Measurements from ENCODE around the gene LTBP3.
"Not testable (repeated sequence)": the region's sequence is repeated elsewhere in the genome, so short reads cannot be mapped to it uniquely, and the experiment has no call there.

The LTBP3 gene

DNA sequence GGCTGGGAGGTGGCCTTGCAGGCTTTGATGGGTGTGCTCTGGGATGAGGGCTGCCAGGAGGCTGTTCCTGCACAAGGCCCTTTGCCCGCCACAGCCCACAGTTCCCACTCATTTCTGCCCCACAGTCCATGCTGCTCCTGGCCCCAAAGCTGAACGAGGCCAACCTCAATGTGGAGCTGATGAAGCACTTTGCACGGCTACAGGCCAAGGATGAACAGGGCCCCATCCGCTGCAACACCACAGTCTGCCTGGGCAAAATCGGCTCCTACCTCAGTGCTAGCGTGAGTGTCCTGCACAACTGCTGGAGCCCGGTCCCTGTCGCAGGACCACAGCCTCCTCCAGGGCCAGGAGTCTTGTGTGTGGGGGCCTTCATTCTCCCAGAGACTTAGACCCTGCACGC lies 23.1 kb downstream of the LTBP3 start:
- no peak for DNase-seq

DNA sequence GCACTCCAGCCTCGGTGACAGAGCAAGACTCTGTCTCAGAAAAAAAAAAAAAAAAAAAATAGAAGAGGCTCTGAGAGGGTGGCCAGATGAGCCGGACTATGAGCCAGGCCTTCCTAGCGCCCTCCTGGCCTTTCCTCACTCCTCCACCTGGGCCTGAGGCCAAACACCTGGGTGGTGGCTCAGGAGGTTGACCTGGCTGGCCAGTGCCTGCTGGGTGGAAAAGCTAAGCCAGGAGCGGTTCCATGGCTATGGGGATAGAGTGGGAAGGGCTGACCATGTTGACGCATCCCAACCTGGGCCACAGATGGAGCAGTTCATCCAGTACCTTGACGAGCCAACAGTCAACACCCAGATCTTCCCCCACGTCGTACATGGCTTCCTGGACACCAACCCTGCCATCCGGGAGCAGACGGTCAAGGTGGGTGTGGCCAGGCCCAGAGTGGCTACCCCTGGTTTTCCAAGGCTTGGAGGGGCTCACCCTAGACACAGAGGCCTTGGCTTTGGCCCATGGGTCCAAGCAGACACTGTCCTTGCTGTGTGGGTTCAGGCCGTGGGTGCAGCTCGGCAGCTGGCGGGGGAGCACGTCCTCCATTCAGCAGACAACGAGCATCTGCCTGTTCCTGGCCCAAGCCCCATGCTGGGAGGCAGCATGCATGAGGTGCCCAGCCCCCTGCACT lies 25.6 kb downstream of the LTBP3 start:
- DNase-seq, result no peak

DNA sequence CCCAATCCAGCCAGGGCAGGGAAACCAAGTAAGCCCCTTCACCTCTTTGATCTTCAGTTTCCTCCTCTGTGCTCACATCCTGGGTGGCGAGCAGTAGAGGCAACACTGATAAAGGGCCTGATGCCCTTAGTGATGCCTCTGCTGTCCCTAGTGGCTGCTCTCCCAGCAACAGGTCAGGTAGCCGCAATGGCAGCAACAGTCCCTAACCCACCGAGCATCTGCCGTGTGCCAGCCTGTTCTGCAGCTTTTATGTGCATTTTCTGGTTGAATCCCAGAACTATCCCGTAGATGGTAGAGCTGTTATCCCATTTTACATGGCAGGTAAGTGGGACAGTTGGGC lies 28.0 kb downstream of the LTBP3 start:
- DNase-seq, result peak in 1 of 2 donors; percentile 50

DNA sequence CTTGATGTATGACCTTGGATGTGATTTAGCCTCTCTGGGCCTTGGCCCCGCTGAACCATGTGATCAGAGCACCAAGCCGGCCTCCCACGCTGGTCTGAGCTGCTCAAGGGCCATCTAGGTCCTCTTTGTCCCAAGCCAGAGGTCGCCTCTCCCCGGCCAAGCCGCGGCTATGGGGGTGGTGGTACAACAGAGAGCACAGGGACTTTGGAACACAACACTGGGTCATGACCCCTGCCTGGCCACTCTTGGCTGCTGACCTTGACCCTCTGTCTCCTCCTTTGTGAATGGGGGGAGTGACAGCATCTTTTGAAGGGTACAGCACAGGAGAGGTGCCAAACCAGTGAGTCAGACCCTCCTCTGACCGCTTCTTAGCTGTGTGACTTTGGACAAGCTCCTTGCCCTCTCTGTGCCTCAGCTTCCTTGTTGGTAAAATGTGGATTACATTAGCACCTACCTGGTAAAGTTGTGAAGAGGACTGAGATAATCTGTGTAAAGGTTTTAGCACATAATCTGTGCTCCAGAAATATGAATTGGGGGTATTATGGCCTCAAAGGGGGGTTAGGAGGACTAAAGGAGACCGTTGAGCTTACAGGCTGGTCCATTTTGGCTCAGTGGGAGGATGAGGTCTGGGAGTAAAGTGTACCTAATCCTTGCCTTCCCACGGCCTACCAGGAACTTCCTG lies 28.5 kb downstream of the LTBP3 start:
- DNase-seq, result no peak

DNA sequence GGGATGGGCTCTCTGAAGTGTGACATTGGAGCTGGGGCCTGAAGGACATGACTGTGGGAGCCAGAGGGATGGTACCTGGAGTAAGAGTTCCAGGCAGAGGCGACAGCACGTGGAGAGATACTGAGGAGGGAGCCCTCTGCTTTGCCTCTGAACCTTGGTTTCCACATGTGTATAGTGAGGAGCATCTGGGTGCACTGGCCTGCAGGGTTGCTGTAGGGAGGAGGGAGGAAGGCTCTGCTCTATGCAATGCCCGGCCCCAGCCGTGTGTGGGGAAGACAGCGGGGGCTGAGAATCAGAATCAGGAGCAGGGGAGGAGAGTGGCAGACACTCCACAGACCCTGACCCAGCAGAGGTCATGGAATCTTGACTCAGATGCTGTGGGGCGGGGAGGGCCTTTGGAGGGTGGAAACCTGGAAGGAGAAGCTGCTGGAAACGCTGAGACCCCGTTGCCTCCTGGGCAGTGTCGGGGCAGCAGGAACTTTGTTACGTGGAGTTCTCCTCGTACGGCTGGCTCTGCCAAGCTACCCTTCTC lies 29.3 kb downstream of the LTBP3 start:
- DNase-seq, result no peak

DNA sequence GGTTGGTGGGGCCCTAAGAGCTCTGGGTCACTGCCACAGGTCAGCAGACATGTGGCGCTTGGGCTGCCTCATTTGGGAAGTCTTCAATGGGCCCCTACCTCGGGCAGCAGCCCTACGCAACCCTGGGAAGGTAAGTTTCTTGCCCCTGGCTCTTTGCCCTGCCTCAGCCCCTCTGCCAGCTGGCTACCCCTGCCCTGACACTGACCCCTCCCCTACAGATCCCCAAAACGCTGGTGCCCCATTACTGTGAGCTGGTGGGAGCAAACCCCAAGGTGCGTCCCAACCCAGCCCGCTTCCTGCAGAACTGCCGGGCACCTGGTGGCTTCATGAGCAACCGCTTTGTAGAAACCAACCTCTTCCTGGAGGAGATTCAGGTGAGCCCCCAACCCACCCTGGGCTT lies 31.4 kb downstream of the LTBP3 start:
- DNase-seq, result no peak

DNA sequence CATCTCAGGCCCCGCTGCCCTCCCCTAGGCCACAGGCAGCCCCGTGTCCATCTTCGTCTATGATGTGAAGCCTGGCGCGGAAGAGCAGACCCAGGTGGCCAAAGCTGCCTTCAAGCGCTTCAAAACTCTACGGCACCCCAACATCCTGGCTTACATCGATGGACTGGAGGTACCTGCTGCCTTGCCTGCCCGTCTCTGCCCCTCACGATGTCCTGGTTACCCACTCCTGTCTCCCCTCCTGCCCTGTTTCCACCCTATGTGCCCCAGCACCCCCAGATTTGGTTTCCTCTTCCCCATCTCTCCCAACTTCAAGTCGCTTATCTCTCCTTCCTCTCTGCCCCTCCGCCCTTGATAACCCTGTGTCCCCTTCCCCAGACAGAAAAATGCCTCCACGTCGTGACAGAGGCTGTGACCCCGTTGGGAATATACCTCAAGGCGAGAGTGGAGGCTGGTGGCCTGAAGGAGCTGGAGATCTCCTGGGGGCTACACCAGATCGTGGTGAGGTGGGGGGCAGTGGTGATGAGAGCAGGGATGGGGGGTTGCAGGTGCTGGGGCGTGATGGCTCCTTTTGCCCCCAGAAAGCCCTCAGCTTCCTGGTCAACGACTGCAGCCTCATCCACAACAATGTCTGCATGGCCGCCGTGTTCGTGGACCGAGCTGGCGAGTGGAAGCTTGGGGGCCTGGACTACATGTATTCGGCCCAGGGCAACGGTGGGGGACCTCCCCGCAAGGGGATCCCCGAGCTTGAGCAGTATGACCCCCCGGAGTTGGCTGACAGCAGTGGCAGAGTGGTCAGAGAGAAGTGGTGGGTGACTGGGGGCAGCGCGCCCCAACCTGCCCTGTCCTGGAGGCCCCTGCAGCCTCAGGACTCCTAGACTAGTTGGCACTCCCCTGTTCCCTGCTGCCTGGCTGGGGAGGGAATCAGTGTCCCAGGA lies 32.3 kb downstream of the LTBP3 start:
- no peak for DNase-seq

DNA sequence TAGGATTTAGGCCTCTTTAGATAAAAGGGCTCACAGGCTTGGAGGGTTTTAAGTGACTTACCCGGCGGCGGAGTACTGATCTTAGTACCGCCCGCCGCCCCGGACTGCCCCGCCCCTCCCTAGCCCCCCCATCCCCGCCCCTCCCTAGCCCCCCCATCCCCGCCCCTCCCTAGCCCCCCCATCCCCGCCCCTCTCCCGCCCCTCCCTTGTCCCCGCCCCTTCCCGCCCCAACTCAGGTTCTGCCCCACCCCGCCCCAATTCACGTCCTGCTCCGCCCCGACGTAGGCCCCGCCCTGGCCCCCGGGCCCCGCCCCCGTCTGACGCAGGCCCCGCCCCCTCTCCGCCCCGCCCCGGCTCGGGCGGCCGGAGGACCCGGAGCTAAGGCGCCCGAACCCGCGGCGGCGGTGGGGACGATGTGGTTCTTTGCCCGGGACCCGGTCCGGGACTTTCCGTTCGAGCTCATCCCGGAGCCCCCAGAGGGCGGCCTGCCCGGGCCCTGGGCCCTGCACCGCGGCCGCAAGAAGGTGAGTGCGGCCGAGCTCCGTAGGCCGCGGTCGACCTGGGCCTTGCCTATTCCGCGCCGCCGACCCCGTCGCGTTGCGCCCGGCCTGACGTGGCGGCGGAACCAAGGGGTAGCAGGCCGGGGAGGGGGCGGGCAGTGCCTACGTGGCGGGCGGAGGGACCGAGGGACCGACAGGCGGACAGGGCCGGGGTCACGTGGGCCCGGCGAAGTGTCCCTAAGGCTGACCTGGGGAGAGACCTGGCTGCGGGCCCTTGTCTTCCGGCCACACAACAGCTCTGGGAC lies 33.2 kb downstream of the LTBP3 start, which contains the start of gene SCYL1:
Gene SCYL1, plus strand, starts transcription at position 343 of the 805 bp plus-strand sequence. Its CDS starts 71 bp downstream, at position 414.
- peak; percentile 78 to 89 for DNase-seq

DNA sequence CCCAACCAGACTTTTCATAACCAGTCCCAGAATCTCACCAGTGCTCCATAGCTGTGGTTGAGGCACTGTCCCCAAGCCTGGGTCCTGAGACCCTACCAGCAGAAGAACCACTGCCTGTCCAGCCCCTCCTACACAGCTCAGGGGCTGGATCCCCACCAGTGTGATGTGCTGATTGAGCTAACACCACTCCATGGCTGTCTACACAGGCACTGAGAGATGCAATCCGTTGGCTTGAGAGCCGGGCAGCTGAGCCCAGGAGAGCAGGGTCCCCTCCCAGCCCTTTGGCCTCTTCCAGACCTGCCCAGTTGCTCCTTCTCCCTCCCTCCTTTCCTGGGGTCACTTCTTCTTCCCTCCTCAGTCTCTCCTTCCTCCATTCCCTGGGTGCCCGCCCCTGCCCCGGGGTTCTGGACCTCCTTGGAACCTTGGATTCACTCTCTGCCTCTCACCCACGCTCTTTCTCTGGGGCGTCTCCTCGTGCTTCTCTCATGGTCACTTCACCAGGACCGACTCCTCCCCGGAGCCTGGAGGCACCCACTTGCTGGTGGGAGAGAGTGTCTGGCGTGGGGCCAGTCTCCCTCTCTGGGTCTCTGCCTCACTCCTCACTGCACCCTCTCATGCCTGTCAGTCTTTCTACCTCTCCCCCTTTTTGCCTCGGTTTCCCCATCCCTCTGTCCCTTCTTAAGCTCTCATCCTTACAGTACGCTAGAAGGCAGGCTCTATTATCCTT lies 34.0 kb downstream of the LTBP3 start:
- DNase-seq, result no peak

DNA sequence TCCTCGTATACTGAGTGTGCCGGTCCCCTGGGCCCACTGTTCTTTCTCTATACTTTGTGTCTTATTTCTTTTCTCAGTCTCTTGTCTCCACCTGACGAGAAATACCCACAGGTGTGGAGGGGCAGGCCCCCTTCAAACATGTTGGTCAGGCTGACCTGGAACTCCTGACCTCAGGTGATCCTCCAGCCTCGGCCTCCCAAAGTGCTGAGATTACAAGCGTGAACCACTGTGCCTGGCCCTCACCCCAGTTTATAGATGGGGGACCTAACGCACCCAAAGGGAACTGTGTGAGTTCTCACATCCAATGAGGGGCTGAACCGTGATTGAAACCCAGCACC lies 34.6 kb downstream of the LTBP3 start:
- DNase-seq, result not testable (repeated sequence)

DNA sequence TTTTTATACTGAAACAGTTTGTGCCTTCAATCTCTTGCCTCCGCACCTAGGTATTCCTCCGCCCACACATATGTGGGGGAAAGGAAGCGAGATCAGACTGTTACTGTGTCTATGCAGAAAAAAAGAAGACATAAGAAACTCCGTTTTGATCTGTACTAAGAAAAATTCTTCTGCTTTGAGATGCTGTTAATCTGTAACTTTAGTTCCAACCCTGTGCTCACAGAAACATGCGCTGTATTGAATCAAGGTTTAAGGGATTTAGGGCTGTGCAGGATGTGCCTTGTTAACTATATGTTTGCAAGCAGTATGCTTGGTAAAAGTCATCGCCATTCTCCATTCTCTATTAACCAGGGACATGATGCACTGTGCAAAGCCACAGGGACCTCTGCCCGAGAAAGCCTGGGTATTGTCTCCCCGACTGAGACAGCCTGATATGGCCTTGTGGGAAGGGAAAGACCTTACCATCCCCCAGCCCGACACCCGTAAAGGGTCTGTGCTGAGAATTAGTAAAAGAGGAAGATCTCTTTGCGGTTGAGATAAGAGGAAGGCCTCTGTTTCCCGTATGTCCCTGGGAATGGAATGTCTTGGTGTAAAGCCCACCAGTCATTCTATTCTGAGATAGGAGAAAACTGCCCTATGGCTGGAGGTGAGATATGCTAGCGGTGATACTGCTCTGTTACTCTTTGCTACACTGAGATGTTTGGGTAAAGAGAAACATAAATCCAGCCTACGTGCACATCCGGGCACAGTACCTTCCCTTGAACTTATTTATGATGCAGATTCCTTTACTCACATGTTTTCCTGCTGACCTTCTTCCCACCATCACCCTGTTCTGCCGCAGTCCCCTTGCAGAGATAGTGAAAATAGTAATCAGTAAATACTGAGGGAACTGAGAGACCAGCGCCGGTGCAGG lies 35.2 kb downstream of the LTBP3 start:
- DNase-seq, result peak in 1 of 2 donors; percentile 57

DNA sequence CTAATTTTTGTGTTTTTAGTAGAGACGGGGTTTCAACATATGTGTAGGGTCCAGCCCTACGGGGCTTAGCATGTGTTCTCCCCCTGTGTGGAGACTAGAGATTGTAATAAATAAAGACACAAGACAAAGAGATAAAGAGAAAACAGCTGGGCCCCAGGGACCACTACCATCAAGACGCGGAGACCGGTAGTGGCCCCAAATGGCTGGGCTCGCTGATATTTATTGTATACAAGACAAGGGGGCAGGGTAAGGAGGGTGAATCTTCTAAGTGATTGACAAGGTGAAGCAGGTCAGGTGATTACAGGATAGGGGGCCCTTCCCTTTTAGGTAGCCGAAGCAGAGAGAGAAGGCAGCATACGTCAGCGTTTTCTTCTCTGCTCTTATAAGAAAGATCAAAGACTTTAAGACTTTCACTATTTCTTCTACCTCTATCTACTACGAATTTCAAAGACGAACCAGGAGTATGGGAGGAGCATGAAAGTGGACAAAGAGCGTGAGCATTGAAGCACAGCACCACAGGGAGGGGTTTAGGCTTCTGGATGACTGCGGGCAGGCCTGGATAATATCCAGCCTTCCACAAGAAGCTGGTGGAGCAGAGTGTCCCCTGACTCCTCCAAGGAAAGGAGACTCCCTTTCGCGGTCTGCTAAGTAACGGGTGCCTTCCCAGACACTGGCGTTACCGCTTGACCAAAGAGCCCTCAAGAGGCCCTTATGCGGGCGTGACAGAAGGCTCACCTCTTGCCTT lies 36.2 kb downstream of the LTBP3 start:
- DNase-seq, result peak; percentile 52 to 63

DNA sequence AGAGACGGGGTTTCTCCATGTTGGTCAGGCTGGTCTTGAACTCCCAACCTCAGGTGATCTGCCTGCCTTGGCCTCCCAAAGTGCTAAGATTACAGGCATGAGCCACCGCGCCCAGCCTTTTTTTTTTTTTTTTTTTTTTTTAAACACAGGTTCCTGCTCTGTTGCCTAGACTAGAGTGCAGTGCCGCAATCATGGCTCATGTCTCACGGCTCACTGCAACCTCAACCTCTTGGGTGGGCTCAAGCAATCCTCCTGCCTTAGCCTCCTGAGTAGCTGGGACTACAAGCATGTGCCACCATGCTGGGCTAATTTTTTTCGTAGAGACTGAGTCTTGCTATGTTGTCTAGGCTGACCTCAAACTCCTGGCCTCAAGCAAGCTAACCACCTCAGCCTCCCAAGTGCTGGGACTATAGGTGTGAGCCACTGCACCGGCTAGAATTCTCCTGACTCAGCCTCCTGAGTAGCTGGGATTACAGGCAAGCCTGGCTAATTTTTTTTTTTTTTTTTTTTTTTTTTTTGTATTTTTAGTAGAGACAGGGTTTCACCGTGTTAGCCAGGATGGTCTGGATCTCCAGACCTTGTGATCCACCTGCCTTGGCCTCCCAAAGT lies 39.1 kb downstream of the LTBP3 start:
- DNase-seq, result not testable (repeated sequence)

DNA sequence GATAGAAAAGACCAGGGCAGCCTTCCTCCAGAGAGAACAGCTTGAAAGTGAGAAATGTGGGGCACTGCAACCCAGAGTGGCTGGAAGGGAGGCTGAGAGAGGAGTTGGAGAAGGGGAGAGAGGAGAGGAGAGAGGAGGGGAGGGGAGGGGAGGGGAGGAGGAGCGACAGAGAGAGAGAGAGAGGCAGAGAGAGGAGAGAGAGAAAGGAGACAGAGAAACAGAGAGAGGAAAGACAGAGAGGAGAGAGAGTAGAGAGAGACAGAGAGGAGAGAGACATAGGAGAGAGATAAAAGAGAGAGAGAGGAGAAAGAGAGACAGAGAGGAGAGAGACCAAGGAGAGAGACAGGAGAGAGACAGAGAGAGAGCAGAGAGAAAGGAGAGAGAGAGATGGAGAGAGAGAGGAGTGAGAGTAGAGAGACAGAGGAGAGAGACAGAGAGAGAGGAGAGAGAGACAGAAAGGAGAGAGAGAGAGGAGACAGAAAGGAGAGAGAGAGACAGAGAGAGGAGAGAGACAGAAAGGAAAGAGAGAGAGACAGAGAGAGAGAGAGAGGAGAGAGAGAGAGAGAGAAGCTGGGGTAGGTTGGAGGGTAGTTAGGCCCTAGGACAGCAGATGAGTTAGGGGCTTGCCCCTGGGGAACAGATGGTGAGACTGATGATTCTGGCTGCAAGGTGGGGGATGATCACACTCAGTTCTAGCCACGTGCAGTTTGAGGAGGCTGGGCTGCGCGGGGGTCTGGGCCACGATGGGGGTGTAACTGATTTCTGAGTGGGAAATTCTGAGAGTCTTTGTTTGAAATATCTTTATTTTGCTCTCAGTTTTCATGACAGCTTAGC lies 41.8 kb downstream of the LTBP3 start:
- no peak for DNase-seq

DNA sequence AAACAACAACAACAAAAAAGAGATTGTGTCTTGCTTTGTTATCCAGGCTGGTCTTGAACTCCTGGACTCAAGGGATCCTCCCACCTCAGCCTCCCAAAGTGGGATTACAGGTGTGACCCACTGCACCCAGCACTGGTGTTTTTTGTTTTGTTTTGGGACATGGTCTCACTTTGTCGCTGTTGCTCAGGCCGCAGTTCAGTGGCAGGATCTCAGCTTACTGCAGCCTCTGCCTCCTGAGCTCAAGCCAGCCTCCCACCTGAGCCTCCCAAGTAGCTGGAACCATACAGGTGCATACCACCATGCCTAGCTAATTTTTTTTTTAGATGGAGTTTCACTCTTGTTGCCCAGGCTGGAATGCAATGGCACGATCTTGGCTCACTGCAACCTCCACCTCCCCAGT lies 45.8 kb downstream of the LTBP3 start:
- not testable (repeated sequence) for DNase-seq

DNA sequence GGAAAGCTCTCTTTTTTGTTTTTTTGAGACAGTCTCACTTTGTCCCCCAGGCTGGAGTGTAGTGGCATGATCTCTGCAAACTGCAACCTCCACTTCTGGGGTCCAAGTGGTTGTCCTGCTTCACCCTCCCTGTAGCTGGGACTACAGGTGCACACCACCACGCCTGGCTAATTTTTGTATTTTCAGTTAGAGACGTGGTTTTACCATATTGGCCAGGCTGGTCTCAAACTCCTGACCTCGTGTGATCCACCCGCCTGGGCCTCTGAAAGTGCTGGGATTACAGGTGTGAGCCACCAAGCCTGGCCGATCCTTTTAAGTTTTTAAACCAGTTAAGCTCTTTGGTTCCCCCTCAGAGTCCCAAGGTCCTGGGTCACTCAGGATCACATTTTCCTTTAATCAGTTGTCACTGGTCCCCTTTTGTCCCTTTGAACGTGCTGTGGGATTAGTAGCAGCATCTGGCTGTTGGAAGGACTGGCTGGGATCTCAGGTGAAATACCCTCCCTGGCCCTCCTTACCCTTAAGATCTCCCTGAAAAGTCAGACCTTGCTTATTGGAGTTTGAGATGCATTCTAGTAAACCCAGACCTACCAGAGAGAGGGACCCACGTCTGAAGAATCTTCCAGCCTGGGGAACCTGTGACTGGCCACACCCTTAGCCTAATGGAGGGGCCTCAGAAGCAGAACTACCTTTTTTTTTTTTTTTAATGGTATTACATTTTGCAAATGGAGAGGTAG lies 51.2 kb downstream of the LTBP3 start:
- DNase-seq, result peak; percentile 75 to 80

DNA sequence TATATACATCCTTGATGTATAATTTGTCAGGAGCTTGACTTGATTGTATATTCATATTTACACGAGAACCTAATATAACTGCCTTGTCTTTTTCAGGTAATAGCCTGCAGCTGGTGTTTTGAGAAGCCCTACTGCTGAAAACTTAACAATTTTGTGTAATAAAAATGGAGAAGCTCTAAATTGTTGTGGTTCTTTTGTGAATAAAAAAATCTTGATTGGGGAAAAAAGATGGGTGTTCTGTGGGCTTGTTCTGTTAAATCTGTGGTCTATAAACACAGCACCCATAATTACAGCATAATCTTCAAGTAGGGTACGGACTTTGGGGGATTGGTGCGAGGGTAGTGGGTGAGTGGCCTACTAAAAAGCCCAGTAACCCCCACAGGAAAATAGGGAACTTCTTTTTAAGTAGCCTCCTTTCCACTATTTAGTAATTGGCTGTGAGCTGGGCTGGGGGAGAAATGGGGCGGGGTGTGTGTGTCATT lies 51.8 kb downstream of the LTBP3 start:
- no peak for DNase-seq
